ENCODE data around the gene RHBDD3.
A peak's percentile ranks its signal among the peaks of the same experiment; 100 is the strongest.
"Not testable (repeated sequence)": the region's sequence is repeated elsewhere in the genome, so short reads cannot be mapped to it uniquely, and the experiment has no call there.

Gene RHBDD3

GRCh38 chr22:29245626-29246385 lies 22.0 kb downstream of the RHBDD3 start:
- DNase-seq, result peak; percentile 55

DNA sequence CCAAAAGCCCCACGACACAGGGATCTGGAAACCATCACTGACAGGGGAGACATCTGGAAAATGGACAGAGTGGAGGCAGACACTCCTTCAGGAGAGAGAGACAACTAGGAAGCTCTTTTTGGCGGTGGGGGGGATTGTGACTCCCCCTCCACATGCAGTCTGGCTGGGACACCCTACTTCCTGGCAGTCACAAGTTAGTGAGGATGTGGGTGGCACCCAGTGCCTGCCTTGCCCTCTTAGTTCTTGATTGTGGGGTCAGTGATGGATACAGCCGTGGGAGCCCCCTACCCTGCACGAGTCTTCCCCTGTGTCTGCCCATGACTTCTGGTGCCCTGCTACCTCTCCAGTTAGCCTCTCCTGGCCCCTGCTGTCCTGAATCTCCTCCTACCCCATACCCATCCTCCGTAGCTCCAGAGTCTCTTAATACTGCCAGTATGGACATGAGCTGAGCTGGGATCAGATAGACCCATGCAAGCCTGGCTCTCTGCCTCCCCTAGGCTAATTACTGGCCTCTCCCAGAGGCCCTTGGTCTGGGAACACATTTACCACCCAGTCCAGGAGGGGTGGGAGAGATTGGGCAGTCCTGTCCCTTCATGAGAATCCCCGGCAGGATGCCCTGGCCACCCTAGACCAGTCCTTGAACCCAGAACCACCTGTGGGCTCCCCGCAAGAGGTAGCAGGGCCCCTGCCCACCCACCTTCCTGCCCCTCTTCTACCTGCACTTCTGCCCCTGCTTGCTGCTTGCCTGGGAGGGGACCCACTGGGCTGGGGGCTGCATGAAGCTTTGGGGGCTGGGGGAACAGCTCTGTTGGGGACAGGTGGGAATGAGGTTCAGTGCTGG lies 22.8 kb downstream of the RHBDD3 start:
- DNase-seq, result no peak

- DNase-seq, result no peak
Observed at GRCh38 chr22:29243874-29244446, 23.8 kb downstream of the RHBDD3 start.

GRCh38 chr22:29240481-29240880 lies 27.3 kb downstream of the RHBDD3 start:
- not testable (repeated sequence) for DNase-seq

DNA sequence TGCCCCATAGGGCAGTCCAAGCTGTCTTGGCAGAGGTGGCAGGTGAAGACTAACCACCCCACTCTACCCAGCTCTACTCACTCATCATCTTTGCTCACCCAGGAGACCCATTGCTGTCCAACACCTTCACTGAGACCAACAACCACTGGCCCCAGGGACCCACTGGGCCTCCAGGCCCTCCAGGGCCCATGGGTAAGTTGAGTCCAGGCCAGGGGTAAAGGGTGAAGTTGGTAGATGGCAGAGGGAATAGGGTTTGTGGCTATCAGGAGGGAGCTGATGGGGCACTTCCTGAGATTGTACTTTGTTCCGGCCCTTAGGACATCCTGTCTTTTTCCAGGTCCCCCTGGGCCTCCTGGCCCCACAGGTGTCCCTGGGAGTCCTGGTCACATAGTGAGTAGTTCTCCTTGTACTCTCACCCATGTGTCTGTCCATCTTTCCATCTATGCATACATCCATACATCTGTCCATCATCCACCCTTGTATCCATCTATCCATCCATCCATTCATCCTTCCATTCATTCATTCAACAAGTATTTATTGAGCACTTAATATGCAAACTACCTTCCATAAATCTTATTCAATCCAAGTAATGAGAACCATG lies 34.4 kb downstream of the RHBDD3 start:
- DNase-seq, result no peak

DNA sequence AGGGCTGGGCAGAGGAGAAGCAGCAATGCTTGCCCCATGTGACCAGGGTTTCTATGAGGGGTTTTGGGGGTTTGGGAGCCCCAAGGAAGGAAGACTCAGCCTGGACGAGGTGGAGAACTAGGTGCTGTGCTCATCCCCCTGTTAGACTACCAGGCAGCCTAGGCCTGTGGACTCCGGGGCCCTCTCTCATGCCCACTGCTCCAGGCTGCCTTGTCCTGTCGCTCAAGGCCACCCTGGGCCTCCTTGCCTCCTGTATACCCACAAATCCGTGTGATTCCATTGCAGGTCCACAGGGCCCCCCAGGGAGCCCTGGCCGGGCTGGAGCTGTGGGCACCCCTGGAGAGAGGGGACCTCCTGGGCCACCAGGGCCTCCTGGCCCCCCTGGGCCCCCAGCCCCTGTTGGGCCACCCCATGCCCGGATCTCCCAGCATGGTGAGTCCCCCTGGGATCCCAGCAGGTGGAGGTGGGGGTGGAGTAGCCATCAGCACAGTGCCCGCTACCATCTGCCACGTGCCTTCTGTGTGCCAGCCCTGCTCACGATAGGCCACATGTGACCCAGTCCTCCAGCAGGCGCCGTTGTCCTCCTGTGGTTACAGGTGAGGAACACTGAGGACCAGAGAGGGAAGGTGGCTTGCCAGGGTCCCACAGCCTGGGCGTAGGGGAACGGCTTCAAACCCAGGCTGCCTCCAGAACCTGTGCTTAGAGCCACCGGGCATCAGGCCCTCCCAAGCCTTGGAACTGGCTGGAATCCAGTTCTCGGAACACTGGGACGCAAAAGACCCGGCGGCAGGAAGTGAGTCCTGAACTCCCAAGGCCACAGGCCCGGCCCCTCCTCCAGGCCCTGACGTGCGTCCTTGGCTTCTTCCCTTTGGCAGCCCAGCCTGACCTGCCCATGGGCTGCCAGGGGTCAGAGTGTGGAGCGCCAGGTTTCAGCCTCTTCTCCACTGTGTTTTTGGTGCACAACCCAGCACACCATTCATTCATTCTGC lies 35.5 kb downstream of the RHBDD3 start:
- DNase-seq, result no peak

GRCh38 chr22:29230972-29231875 lies 36.6 kb downstream of the RHBDD3 start:
- DNase-seq, result no peak

DNA sequence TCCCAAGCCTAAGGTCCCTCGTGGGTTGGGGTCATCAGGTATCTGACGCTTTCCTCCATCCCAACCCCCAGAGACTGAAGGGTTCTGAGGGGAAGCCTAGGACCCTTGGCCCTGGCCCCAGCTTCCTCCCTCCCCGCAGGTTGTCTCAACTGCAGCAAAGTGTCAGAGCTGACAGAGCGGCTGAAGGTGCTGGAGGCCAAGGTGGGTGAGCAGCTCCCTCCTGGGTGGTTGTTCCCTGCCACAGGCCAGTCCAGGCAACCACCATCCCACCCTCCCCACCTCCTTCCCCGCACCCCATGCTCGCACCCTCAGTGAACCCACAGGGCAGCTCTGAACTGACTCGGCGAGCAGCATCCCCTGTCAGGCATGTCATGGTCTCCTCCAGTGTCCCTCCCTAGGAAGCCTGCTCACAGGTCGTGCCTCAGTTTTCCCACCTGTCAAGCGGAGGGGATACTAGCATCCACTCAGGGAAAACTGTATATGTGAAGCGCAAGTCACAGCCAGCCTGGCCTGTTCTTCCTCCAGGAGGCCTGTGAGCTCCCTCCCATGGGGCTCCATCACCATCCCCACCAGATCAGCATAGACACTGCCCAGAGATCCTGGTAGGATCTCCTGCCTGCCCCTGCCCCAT lies 41.3 kb downstream of the RHBDD3 start:
- DNase-seq, result no peak

GRCh38 chr22:29225422-29226090 lies 42.2 kb downstream of the RHBDD3 start:
- DNase-seq, result no peak

DNA sequence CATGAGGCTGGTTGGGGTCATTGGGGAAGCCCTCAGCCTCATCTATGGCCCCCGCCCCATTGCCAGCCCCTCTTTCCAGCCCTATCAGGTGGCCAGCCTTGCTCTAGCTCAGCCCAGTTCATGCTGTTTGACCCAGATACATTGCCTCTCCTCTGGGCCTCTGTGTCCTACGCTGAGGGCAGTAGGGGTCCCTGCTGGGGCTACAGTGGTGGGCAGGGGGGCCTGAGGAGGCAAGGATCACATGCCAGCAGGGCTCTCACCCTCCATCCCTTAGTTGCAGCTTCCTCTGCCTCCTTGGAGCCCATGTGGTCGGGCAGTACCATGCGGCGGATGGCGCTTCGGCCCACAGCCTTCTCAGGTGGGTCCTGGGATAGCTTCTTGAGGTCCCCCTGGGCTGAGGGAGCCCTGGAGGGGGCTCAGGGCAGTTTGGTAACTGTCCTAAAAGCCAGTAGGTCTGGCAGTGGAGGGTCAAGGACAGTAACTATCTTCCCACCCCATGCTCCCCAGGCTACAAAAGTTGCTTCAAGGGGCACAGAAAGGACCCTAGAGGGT lies 42.8 kb downstream of the RHBDD3 start:
- no peak for DNase-seq

DNA sequence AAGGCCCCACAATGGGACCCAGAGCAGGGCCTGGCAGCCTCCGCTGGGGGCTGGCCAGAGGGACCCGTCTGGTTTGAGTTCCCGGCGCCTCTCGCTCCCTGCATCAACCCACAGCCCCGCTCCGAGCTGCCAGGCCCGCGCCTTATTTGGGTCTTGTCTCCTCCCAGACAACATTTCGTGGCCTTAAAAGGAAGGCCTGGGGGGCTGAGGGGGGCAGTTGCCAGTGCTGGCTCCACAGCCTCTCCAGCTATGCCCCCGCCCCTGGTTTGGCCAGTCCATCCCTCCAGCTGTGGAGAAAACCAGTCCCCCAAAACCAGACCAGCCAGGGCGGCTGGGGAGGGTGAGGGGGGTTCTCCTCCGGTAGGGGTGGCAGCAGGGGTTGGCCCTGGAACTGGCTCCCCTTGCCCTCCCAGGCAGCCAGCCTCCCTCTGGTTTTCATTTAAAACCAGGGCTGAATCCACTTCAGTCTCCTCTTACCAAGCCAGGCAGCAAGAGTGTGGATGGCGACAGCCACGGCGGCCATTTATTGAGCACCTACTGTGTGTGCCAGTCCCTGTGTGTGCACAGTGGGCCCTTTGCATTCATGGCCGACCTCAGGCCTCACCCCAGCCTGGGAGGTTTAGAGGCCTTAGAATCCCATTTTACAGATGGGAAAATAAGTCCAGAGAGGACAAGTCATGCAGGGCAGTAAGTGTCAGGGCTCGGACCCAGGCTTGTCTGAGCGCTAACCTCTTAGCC lies 43.5 kb downstream of the RHBDD3 start:
- DNase-seq, result no peak

DNA sequence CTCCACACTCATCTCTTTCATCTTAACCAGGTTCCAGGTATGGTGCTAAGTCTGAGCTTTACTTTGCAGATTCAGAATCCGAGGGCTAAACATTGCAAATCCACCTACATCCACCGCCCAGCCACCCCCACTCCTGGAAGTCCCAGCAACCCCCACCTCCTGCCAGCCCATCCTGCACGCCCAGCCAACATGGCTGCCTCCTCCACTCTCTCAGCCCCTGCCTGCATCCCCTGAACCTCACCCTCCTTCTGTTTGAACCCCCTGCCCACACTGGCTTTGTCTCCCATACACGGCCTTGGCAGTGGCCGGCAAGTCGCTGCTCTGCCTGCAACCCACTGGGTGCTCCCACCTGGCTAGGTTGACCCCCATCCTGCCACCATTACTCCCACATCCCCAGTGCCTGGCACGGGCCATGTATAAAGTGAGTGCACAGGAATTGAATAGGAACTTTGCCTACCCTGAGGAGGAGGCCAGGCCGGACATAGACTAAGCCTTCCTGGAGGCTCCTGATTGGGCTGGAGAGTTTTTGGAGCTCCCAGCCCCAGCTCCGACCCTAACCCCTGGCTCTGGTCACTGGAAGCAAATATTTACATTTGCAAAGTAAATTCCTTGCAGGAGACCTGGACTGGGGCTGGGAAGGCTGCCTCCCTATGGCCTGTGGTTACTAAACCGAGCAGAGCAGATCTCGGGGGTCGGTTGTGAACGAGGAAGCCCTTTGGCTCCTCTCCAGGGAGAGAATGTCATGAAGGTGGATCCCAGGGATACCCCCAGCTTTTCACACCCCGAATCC lies 47.7 kb downstream of the RHBDD3 start:
- no peak for DNase-seq

- DNase-seq, result not testable (repeated sequence)
Observed at GRCh38 chr22:29219409-29219782, 48.4 kb downstream of the RHBDD3 start.

GRCh38 chr22:29218758-29219408 lies 48.9 kb downstream of the RHBDD3 start:
- DNase-seq, result no peak

GRCh38 chr22:29217827-29218757 lies 49.7 kb downstream of the RHBDD3 start:
- no peak for DNase-seq

Measured in activated CD4-positive, alpha-beta T cell treated with anti-CD3 and anti-CD28 coated beads for 1 hour (primary cell).